ENCODE measurements around the gene TRPV3.

GRCh38 chr17:3547628-3548027 lies 10.0 kb downstream of the TRPV3 start:
- TF ChIP-seq CTCF (IDR thresholded peaks at IDR 0.05; ENCODE audit: insufficient read depth, low read length, poor library complexity, severe bottlenecking) = no peak
- TF ChIP-seq EZH2phosphoT487 (conservative IDR thresholded peaks at IDR 0.05; ENCODE audit: low read length) = no peak

Measured in SU-DHL-6 (cell line).